HepG2 (cell line): Measurements from ENCODE around the gene ITGA6. TPM values are rescaled to one million over a fixed set of nuclear protein-coding genes. Genes with fewer than 3 reads are reported as not detected.

Experiments used
- ARNTL ChIP-seq: sonication (generic); formaldehyde crosslinking; IDR thresholded peaks from 2 replicates; pipeline ENCODE4 v1.4.0; 2020; ENCODE audit warnings: mild to moderate bottlenecking, missing genetic modification reagents
- FOXP1 ChIP-seq, 2 experiments: fragments of 450-650 bp in 1 of 2; IDR thresholded peaks; 2 replicates each; pipeline ENCODE4 v1.6.1; 2017 to 2018; ENCODE audit warnings: antibody characterized with exemption in 1 of 2
- KLF15 ChIP-seq: sonication (generic); formaldehyde crosslinking; IDR thresholded peaks from 2 replicates; pipeline ENCODE4 v1.8.1; 2023; ENCODE audit warnings: borderline replicate concordance, mild to moderate bottlenecking, inconsistent platforms, missing genetic modification reagents, mixed read lengths
- KMT2A ChIP-seq: sonication (generic); formaldehyde crosslinking; IDR thresholded peaks from 2 replicates; pipeline ENCODE4 v1.4.0; 2020; ENCODE audit warnings: missing genetic modification reagents
- MAFK ChIP-seq, 2 experiments: IDR thresholded peaks in 1 of 2; conservative IDR thresholded peaks in 1 of 2; 2 replicates each; pipeline ENCODE4 v1.6.1; 2011; ENCODE audit warnings: improper control_type of control experiment in 2 of 2, low read length in 2 of 2
- MEIS1 ChIP-seq: sonication (generic); formaldehyde crosslinking; IDR thresholded peaks from 2 replicates; pipeline ENCODE4 v1.9.0; 2021; ENCODE audit warnings: mild to moderate bottlenecking, missing genetic modification reagents, moderate library complexity, borderline replicate concordance
- NFKB2 ChIP-seq: sonication (generic); formaldehyde crosslinking; IDR thresholded peaks from 2 replicates; pipeline ENCODE4 v1.4.0; 2020; ENCODE audit warnings: missing genetic modification reagents, borderline replicate concordance
- NR1H2 ChIP-seq: sonication (generic); formaldehyde crosslinking; IDR thresholded peaks from 2 replicates; pipeline ENCODE4 v1.8.1; 2022; ENCODE audit warnings: low read depth, missing genetic modification reagents, borderline replicate concordance
- SIN3B ChIP-seq: fragments of 150-350 bp; IDR thresholded peaks from 2 replicates; pipeline ENCODE4 v1.6.1; 2014; ENCODE audit warnings: low read length
- TBX3 ChIP-seq: fragments of 450-650 bp; IDR thresholded peaks from 2 replicates; pipeline ENCODE4 v1.6.1; 2017; ENCODE audit warnings: antibody characterized with exemption, mild to moderate bottlenecking, inconsistent platforms, borderline replicate concordance
- ZFP90 ChIP-seq: sonication (generic); formaldehyde crosslinking; IDR thresholded peaks from 2 replicates; pipeline ENCODE4 v1.8.0; 2022; ENCODE audit warnings: missing genetic modification reagents, mild to moderate bottlenecking, inconsistent platforms, borderline replicate concordance
- ZNF30 ChIP-seq: sonication (generic); formaldehyde crosslinking; IDR thresholded peaks from 2 replicates; pipeline ENCODE4 v1.5.0; 2020; ENCODE audit warnings: mild to moderate bottlenecking, missing genetic modification reagents
- ZNF44 ChIP-seq: sonication (generic); formaldehyde crosslinking; IDR thresholded peaks from 2 replicates; pipeline ENCODE4 v1.5.1; 2020; ENCODE audit warnings: mild to moderate bottlenecking, missing genetic modification reagents
- ZNF577 ChIP-seq: sonication (generic); formaldehyde crosslinking; IDR thresholded peaks from 2 replicates; pipeline ENCODE4 v1.4.0; 2020; ENCODE audit warnings: mild to moderate bottlenecking, low read depth, missing genetic modification reagents, borderline replicate concordance
- ZNF737 ChIP-seq: sonication (generic); formaldehyde crosslinking; IDR thresholded peaks from 2 replicates; pipeline ENCODE4 v1.5.0; 2020; ENCODE audit warnings: missing genetic modification reagents, mild to moderate bottlenecking, borderline replicate concordance
- ZNF777 ChIP-seq: sonication (generic); formaldehyde crosslinking; IDR thresholded peaks from 2 replicates; pipeline ENCODE4 v1.4.0; 2020; ENCODE audit warnings: missing genetic modification reagents
- ZSCAN20 ChIP-seq: sonication (generic); formaldehyde crosslinking; IDR thresholded peaks from 2 replicates; pipeline ENCODE4 v1.4.0; 2020; ENCODE audit warnings: missing genetic modification reagents, mild to moderate bottlenecking, borderline replicate concordance
- ZSCAN29 ChIP-seq: sonication (generic); formaldehyde crosslinking; conservative IDR thresholded peaks from 2 replicates; pipeline ENCODE4 v1.4.0; 2020; ENCODE audit warnings: mild to moderate bottlenecking, missing genetic modification reagents
- polyA plus RNA-seq, 8 experiments: library from polyadenylated mRNA; depleted of rRNA in 3 of 8; stranded (reverse) in 7 of 8; unstranded in 1 of 8; fragments of >200 nt; fragmentation: Illumina TruSeq in 4 of 8; extraction: Trizol in 4 of 8; gene quantifications; 2 replicates each; pipeline versions ENCODE4 v1.2.1 to v1.2.3, GENCODE V29; 2011 to 2016; ENCODE audit warnings: low read depth in 4 of 8, missing spikeins in 1 of 8, mixed read lengths in 1 of 8; ENCODE audit not compliant: insufficient read depth in 1 of 8
- total RNA-seq, 5 experiments: library from RNA; depleted of rRNA; stranded (reverse); fragments of >200 nt; fragmentation: Illumina TruSeq; extraction: Trizol; gene quantifications; 2 replicates each; pipeline ENCODE4 v1.2.3, GENCODE V29; 2016; ENCODE audit warnings: low read depth in 1 of 5
- TF ChIP-seq, protein P1 (sequence below): sonication (generic); formaldehyde crosslinking; conservative IDR thresholded peaks from 2 replicates; pipeline ENCODE4 v1.4.0; 2020; ENCODE audit warnings: mild to moderate bottlenecking, missing genetic modification reagents, moderate library complexity
- TF ChIP-seq, protein P2 (sequence below): sonication (generic); formaldehyde crosslinking; IDR thresholded peaks from 2 replicates; pipeline ENCODE4 v1.4.0; 2020; ENCODE audit warnings: mild to moderate bottlenecking, missing genetic modification reagents
- TF ChIP-seq, protein P3 (sequence below): sonication (generic); formaldehyde crosslinking; IDR thresholded peaks from 2 replicates; pipeline ENCODE4 v1.4.0; 2020; ENCODE audit warnings: missing genetic modification reagents
- TF ChIP-seq, protein P4 (sequence below): sonication (generic); formaldehyde crosslinking; IDR thresholded peaks from 2 replicates; pipeline ENCODE4 v1.4.0; 2020; ENCODE audit warnings: mild to moderate bottlenecking, low read depth, missing genetic modification reagents

ITGA6 gene
- total and polyA plus RNA-seq, 2 of the 13 experiments (the other 11 are each of a cell fraction or from before 2014, with no cell fraction given) = 24.0 to 92.5 TPM

DNA sequence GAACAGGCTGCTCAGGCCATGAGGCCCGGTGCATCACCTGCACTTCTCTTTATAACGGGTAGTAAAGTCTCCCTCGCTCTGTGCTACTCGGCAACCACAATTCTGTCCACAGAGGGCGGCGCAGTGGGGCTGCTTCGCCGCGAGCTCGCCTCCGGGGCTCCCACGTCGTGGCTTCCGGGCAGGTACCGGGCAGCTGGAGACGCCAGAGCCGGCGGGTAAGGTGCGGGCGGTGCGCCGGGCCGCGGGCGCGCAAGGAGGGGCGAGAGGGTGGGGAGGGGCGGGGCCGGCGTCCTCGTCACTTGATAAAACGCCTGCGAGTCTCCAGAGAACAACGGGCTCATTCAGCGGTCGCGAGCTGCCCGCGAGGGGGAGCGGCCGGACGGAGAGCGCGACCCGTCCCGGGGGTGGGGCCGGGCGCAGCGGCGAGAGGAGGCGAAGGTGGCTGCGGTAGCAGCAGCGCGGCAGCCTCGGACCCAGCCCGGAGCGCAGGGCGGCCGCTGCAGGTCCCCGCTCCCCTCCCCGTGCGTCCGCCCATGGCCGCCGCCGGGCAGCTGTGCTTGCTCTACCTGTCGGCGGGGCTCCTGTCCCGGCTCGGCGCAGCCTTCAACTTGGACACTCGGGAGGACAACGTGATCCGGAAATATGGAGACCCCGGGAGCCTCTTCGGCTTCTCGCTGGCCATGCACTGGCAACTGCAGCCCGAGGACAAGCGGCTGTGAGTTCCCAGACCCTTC is at the start of gene ITGA6 (continued):
- TF ChIP-seq NR1H2 (CRISPR knock-in tag) (no peak), ZSCAN29 (CRISPR knock-in tag) (no peak; the same call in 1 of the 2 replicates), ARNTL (peak; percentile 44; the same call in 1 of the 2 replicates), ZFP90 (no peak), MEIS1 (CRISPR knock-in tag) (no peak; the same call in 1 of the 2 replicates), KMT2A (peak; percentile 68), ZNF737 (CRISPR knock-in tag) (no peak), ZNF44 (CRISPR knock-in tag) (0 out of 2 replicates have a peak, but pooled peaks have one; percentile 34), TBX3 (no peak), SIN3B (peak; percentile 19; the same call in 1 of the 2 replicates), ZNF777 (peak; percentile 84), MAFK (conservative IDR thresholded peaks at IDR 0.05 in 1 of 2, IDR thresholded peaks at IDR 0.05 in 1 of 2; ENCODE audit: low read length in 2 of 2) (no peak), ZNF577 (no peak), ZNF30 (CRISPR knock-in tag) (no peak), ZSCAN20 (CRISPR knock-in tag) (0 out of 2 replicates have a peak, but pooled peaks have one; percentile 42), NFKB2 (CRISPR knock-in tag) (no peak; the same call in 1 of the 2 replicates), FOXP1 (IDR thresholded peaks at IDR 0.05) (no peak), FOXP1 (CRISPR knock-in tag; IDR thresholded peaks at IDR 0.05) (no peak), KLF15 (CRISPR knock-in tag) (no peak)
- TF ChIP-seq, protein P1, sequence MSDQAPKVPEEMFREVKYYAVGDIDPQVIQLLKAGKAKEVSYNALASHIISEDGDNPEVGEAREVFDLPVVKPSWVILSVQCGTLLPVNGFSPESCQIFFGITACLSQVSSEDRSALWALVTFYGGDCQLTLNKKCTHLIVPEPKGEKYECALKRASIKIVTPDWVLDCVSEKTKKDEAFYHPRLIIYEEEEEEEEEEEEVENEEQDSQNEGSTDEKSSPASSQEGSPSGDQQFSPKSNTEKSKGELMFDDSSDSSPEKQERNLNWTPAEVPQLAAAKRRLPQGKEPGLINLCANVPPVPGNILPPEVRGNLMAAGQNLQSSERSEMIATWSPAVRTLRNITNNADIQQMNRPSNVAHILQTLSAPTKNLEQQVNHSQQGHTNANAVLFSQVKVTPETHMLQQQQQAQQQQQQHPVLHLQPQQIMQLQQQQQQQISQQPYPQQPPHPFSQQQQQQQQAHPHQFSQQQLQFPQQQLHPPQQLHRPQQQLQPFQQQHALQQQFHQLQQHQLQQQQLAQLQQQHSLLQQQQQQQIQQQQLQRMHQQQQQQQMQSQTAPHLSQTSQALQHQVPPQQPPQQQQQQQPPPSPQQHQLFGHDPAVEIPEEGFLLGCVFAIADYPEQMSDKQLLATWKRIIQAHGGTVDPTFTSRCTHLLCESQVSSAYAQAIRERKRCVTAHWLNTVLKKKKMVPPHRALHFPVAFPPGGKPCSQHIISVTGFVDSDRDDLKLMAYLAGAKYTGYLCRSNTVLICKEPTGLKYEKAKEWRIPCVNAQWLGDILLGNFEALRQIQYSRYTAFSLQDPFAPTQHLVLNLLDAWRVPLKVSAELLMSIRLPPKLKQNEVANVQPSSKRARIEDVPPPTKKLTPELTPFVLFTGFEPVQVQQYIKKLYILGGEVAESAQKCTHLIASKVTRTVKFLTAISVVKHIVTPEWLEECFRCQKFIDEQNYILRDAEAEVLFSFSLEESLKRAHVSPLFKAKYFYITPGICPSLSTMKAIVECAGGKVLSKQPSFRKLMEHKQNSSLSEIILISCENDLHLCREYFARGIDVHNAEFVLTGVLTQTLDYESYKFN (CRISPR knock-in tag) = peak; percentile 66
- TF ChIP-seq, protein P2, sequence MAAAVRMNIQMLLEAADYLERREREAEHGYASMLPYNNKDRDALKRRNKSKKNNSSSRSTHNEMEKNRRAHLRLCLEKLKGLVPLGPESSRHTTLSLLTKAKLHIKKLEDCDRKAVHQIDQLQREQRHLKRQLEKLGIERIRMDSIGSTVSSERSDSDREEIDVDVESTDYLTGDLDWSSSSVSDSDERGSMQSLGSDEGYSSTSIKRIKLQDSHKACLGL = no peak; the same call in 1 of the 2 replicates
- TF ChIP-seq, protein P3, sequence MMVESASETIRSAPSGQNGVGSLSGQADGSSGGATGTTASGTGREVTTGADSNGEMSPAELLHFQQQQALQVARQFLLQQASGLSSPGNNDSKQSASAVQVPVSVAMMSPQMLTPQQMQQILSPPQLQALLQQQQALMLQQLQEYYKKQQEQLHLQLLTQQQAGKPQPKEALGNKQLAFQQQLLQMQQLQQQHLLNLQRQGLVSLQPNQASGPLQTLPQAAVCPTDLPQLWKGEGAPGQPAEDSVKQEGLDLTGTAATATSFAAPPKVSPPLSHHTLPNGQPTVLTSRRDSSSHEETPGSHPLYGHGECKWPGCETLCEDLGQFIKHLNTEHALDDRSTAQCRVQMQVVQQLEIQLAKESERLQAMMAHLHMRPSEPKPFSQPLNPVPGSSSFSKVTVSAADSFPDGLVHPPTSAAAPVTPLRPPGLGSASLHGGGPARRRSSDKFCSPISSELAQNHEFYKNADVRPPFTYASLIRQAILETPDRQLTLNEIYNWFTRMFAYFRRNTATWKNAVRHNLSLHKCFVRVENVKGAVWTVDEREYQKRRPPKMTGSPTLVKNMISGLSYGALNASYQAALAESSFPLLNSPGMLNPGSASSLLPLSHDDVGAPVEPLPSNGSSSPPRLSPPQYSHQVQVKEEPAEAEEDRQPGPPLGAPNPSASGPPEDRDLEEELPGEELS (CRISPR knock-in tag) = peak; percentile 28; the same call in 1 of the 2 replicates
- TF ChIP-seq, protein P4, sequence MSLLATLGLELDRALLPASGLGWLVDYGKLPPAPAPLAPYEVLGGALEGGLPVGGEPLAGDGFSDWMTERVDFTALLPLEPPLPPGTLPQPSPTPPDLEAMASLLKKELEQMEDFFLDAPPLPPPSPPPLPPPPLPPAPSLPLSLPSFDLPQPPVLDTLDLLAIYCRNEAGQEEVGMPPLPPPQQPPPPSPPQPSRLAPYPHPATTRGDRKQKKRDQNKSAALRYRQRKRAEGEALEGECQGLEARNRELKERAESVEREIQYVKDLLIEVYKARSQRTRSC (CRISPR knock-in tag) = 0 out of 2 replicates have a peak, but pooled peaks have one; percentile 67
